Measurements from ENCODE around the gene PLSCR1.

DNA sequence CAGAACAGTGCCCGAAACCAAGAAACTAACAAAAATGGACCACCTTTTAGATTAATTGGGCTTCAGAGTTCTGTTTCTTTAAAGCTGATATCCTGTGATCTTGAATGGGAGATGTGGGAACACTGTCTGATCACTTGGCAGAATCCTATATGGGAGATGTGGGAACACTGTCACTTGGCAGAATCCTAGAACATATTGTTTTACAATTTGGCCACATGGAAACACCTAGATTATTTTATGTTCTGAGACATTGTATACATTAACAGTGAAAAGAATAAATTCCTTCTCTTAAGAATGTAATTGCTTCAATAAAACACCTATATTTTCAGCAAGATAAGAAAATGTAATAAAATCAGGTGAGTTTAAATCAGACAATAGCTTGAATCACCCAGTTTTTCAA is 44.7 kb downstream of the PLSCR1 start:
- TF ChIP-seq CTCF (IDR thresholded peaks at IDR 0.05) = no peak
- TF ChIP-seq POLR2A (IDR thresholded peaks at IDR 0.05) = no peak
- TF ChIP-seq EP300 (IDR thresholded peaks at IDR 0.05) = no peak
